ENCODE data around the gene RPS6KA5.

RPS6KA5 gene

DNA sequence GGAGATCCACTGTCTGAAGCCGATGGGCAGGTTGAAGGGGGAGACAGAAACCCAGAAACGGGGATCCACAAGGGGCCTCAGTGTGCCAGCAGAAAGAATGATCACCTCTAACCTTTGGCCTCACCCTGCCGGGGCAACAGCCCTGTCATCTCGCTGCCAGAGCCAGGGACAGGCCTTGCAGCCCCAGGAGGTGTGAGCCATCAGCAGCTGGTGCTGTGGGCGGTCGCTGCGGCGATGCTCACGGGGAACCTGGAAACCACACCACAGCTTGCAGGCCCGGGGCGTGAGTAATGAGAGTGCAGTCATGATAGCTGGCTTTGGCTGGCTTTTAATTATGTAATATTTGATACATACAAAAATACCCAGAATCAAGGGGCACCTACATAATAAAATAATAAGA, 239.5 kb downstream of the RPS6KA5 start:
- no peak overlapping the region for H3K27ac ChIP-seq
- DNase-seq, result no peak
- H3K36me3 ChIP-seq, result no peaks in the 10 kb centered on the region
- H3K4me3 ChIP-seq, result no peak overlapping the region
- H3K4me1 ChIP-seq, result peaks cover 0 to 7% (median 2%) of the 10 kb centered on the region in 4 donors
- intact Hi-C loops (cut with DNase I; ENCODE audit: low total_unique reads), result loop anchor here (10.0 kb wide), 1 partner anchor 866 kb away; the partner anchor contains the start of genes EFCAB11 and TDP1
- peaks cover 0 to 18% (median 4%) of the 10 kb centered on the region in 3 donors for H3K9me3 ChIP-seq
- H3K27me3 ChIP-seq, result no peaks in the 10 kb centered on the region
- TF ChIP-seq, protein P1, sequence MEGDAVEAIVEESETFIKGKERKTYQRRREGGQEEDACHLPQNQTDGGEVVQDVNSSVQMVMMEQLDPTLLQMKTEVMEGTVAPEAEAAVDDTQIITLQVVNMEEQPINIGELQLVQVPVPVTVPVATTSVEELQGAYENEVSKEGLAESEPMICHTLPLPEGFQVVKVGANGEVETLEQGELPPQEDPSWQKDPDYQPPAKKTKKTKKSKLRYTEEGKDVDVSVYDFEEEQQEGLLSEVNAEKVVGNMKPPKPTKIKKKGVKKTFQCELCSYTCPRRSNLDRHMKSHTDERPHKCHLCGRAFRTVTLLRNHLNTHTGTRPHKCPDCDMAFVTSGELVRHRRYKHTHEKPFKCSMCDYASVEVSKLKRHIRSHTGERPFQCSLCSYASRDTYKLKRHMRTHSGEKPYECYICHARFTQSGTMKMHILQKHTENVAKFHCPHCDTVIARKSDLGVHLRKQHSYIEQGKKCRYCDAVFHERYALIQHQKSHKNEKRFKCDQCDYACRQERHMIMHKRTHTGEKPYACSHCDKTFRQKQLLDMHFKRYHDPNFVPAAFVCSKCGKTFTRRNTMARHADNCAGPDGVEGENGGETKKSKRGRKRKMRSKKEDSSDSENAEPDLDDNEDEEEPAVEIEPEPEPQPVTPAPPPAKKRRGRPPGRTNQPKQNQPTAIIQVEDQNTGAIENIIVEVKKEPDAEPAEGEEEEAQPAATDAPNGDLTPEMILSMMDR (IDR thresholded peaks at IDR 0.05), result no peak

DNA sequence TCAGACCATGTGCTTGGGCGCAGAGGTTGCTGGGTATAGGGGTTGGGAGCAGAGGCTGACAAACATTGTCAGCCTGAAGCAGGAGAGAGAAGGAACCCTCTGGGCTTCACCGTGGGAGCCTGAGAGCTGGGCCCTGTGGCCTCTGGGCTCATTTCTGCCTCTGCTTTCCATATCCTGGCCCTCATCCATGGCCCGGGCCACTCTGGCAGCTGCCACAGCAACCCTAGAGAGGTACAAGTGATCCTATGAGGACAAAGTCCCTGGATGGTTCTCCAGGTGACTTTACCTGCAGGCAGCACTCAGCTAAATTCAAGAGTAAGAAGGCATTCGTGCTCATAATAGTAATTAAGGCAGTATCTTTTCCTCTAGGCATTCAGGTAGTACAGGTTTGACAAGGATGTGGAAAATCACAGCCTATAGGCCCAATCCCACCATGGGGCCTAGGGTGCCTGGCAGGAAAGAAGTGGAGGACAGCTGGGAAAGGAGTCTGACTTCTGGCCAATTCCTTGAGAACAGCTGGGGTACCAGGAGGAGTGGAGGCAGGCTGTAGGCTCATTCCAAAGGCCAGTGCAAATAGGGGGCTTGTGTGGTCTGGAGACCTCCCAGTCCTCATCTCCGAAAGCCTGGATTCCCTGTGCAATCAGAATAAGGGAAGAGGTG, 240.6 kb downstream of the RPS6KA5 start:
- Histone ChIP-seq H3K27ac (no peak overlapping the region), H3K4me1 (peaks cover 0 to 15% (median 10%) of the 10 kb centered on the region in 4 donors), H3K27me3 (no peaks in the 10 kb centered on the region), H3K36me3 (no peaks in the 10 kb centered on the region), H3K4me3 (no peak overlapping the region), H3K9me3 (peaks cover 0 to 18% (median 4%) of the 10 kb centered on the region in 3 donors)
- DNase-seq, result no peak
- TF ChIP-seq, protein P1 (IDR thresholded peaks at IDR 0.05), result no peak
- intact Hi-C loops (cut with DNase I; ENCODE audit: low total_unique reads), result loop anchor here (10.0 kb wide), 3 partner anchors 425 to 865 kb away; partner anchors contain the start of genes CALM1, EFCAB11 and TDP1

DNA sequence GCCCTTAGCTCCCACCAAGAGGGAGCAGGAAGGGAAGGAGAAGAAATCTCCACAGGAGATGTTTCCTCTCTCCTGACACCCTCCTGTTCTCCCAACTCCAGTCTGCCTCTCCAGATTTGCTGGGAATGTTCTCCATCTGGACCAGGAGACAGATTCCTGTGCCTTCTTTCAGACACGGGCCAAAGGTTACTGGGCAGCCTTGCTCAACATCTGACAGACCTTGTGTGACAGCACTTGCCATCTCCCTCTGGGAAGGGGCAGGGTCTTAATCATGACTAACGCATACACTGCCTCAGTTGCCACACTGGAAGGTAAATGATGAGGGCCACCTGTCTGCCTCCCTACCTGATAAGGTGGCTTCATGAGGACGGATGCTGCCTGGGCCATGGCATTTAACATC, 241.7 kb downstream of the RPS6KA5 start:
- intact Hi-C loops (cut with DNase I; ENCODE audit: low total_unique reads), result loop anchor here (10.0 kb wide), 2 partner anchors 424 to 494 kb away; partner anchors contain the start of gene CALM1
- no peak for DNase-seq
- Histone ChIP-seq H3K9me3 (peaks cover 0 to 9% (median 4%) of the 10 kb centered on the region in 3 donors), H3K4me1 (peaks cover 0 to 20% (median 12%) of the 10 kb centered on the region in 4 donors), H3K27ac (no peak overlapping the region), H3K4me3 (no peak overlapping the region), H3K36me3 (no peaks in the 10 kb centered on the region), H3K27me3 (no peaks in the 10 kb centered on the region)
- TF ChIP-seq, protein P1 (IDR thresholded peaks at IDR 0.05), result no peak

DNA sequence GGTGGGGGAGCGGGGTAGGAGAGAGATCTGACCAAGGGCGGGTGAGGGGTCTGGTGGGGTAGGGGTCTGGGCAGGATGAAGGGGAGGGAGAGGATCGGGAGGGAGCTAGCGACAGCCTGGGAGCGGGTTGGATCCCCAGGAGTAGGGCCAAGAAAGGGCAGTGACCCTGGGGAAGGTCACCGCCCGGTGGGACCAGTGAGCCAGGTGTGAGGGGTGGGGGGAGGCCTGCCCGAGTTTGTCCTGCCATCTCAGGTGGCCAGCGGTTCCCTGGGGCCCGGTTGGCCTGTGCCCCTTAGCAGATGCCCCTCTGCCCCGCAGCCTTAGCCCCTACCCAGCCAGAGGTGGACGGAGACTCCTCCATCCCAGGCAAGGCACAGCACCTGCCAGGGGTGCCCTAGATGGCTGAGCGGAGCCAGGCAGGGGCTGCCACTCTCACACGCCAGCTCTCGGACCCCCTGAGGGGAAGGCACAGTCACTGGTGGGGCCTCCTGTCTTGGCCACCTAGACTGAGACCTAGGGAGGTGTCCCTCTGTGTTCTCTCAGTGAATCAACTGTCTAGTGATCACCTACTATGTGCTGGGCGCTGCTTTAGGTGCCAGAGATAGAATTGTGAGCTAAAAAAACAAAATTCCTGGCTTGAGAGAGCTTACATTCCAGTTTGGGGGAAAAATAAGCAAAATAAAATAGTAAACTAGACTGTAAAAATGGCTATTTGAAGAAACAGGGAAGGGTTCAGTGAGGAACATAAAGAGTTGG, 243.6 kb downstream of the RPS6KA5 start:
- intact Hi-C loops (cut with DNase I; ENCODE audit: low total_unique reads), result loop anchor here (10.0 kb wide), 2 partner anchors 422 to 492 kb away; partner anchors contain the start of gene CALM1
- peak overlapping the region; percentile 61 to 83 for H3K4me3 ChIP-seq
- H3K27ac ChIP-seq, result peak overlapping the region; percentile 46 to 59
- TF ChIP-seq, protein P1 (IDR thresholded peaks at IDR 0.05), result no peak
- H3K4me1 ChIP-seq, result peaks cover 0 to 20% (median 12%) of the 10 kb centered on the region in 4 donors
- no peaks in the 10 kb centered on the region for H3K9me3 ChIP-seq
- H3K27me3 ChIP-seq, result no peaks in the 10 kb centered on the region
- no peaks in the 10 kb centered on the region for H3K36me3 ChIP-seq
- no peak for DNase-seq

DNA sequence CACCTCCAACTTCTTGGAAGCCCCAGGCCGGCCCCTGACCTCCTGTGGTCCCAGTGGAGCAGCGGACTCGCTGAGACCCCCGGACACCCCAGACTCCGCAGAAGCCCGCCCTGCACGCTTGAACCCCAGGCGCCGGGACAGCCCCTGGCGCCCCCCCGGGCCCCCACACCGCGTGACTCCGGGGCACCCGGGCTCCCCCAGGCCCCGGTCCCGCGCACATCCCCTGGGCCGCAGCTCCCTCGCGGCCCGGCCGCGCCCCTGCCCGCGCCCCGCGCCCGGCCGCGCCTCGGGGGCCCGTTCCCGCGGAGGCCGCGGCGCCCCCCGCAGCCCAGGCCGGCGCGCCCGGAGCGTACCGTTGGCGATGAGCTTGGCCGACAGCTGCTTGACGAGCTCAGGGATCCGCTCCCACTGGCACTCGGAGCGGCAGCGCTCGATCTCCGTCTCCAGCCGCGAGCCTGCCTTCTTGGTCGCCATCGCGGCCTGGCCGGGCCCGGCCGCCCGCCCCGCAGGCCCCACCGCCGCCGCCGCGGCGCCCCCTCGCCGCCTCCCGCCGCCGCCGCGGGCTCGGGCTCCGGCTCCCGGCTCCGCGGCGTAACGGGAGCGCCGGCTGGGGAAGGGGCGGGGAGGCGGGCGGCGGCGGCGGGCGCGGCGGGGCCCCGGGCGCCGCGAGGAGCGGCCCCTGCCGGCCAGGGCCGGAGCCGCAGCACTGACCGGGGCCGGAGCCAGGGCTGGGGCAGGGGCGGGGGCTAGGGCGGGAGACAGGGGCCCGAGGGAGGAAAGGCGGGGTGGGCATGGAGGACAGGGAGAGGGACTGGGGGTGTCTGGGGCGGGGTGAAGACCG, 244.4 kb downstream of the RPS6KA5 start, which contains the start of gene TTC7B:
TTC7B (minus strand) TSS at position 609 of the 841 bp plus-strand sequence; CDS start at position 474, 135 bp downstream.
- Histone ChIP-seq H3K4me3 (peak within 1 kb of the TSS; percentile 61 to 83), H3K27me3 (no peaks in the 10 kb centered on the region), H3K27ac (peak within 1 kb of the TSS; percentile 52 to 59), H3K36me3 (no peaks in the 10 kb centered on the region), H3K9me3 (no peaks in the 10 kb centered on the region), H3K4me1 (peaks cover 0 to 20% (median 12%) of the 10 kb centered on the region in 4 donors)
- TF ChIP-seq, protein P1 (IDR thresholded peaks at IDR 0.05), result peak in 1 of 2 experiments; percentile 34
- intact Hi-C loops (cut with DNase I; ENCODE audit: low total_unique reads), result loop anchor here (10.0 kb wide), 2 partner anchors 421 to 491 kb away; partner anchors contain the start of gene CALM1
- DNase-seq, result no peak

Measured in tibial artery (tissue), 4 donors.